ENCODE measurements around the gene VCAN. TPM values are rescaled to one million over a fixed set of nuclear protein-coding genes. Genes with fewer than 3 reads are reported as not detected.

Gene VCAN
- total and polyA plus RNA-seq, 2 of the 8 experiments (the other 6 are each of a cell fraction or from before 2014, with no cell fraction given): 146 to 404 TPM

DNA sequence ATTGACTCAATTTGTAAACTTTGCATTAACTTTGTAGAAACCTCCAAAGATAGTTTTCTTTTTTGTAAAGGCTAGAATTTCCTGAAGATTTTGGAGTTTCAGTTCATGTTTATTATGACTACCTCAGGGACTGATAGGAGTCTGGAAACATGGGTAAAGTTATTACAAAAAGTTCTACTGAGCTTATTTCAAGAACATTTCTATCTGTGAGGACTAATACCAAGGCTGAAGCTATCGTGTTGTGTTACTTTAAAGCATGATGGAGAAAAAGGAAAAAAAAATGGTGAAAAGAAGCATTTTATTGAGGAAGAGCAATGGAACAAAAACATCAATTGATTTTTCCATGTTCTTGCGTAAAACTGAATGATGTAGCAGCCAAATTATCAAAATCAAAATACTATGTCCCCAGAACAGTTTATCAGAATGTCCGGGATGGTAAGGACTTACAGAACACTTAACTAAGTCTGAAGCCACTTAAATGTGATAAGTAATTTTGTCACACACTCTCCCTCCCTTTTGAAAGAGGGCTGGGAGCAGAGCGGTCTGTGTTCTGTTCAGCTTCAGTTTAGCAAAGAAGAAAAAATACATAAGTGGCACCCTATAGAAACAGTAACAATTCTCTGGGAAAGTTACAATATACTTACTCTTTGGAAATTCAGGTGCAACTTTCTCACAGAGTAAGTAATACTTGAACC is 25.1 kb upstream of the VCAN start:
- WGBS, 2 experiments (ENCODE audit: extremely low coverage in 1 of 2, insufficient coverage in 1 of 2, insufficient read length in 1 of 2, insufficient replicate concordance in 2 of 2, low coverage in 1 of 2, low lambda C conversion rate in 2 of 2, missing lambda C conversion rate in 1 of 2): 94% methylated on average over 4 of the region's 4 CpGs; no CpG with 5 or more reads in 1 of the 2 experiments
- Histone ChIP-seq H3K23ac (ENCODE audit: insufficient read length) (no peak overlapping the region), H3K9ac (replicated peaks in 1 of 4; ENCODE audit: extremely low read depth in 1 of 4, low read depth in 3 of 4, low read length in 3 of 4) (no peak overlapping the region), H4K91ac (replicated peaks; ENCODE audit: insufficient read length, low read length) (no peak overlapping the region), H3K9me3 (ENCODE audit: insufficient read depth in 2 of 2, low read depth in 1 of 2, low read length in 1 of 2) (no peaks in the 10 kb centered on the region), H2AFZ (ENCODE audit: low read length) (no peak overlapping the region), H3K23me2 (ENCODE audit: low read depth, low read length) (no peaks in the 10 kb centered on the region), H2BK5ac (ENCODE audit: low read depth, low read length) (no peak overlapping the region), H4K5ac (ENCODE audit: insufficient read length, low read depth, low read length) (no peak overlapping the region), H3K27me3 (replicated peaks in 1 of 4; ENCODE audit: control insufficient read depth in 3 of 4, extremely low read depth in 1 of 4, insufficient read depth in 3 of 4, low read length in 3 of 4) (no peaks in the 10 kb centered on the region), H4K8ac (ENCODE audit: extremely low read depth, insufficient read depth, low read length) (no peak overlapping the region), H3K4ac (replicated peaks; ENCODE audit: insufficient read length, low read depth, low read length) (no peak overlapping the region), H3K14ac (ENCODE audit: insufficient read length) (no peak overlapping the region), H2AK5ac (ENCODE audit: low read depth, low read length) (no peak overlapping the region), H2BK12ac (ENCODE audit: low read depth, low read length) (no peak overlapping the region), H3K4me2 (ENCODE audit: insufficient read depth in 1 of 2, low read depth in 2 of 2, low read length in 2 of 2) (no peak overlapping the region), H3K36me3 (ENCODE audit: control insufficient read depth in 2 of 4, insufficient read depth in 4 of 4, low read length in 3 of 4) (no peaks in the 10 kb centered on the region), H3K18ac (ENCODE audit: extremely low read depth, low read length) (no peak overlapping the region), H3K79me2 (ENCODE audit: control insufficient read depth in 1 of 2, insufficient read depth in 2 of 2, low read length in 2 of 2) (no peaks in the 10 kb centered on the region), H3K79me1 (ENCODE audit: low read depth, low read length) (no peaks in the 10 kb centered on the region), H3K4me1 (replicated peaks in 1 of 4; ENCODE audit: control insufficient read depth in 3 of 4, insufficient read depth in 4 of 4, low read length in 3 of 4) (peaks cover 0 to 7% (median 0%) of the 10 kb centered on the region in 4 experiments; a peak in 1 of 7 replicates), H3K56ac (replicated peaks; ENCODE audit: insufficient read length, low read depth, low read length) (no peak overlapping the region), H2BK120ac (replicated peaks; ENCODE audit: low read depth, low read length) (no peak overlapping the region), H2BK15ac (ENCODE audit: low read length) (no peak overlapping the region), H3K4me3 (ENCODE audit: extremely low read depth in 1 of 4, insufficient read depth in 2 of 4, low read depth in 3 of 4, low read length in 4 of 4) (no peak overlapping the region), H3K27ac (ENCODE audit: low read depth, low read length) (no peak overlapping the region), H2BK20ac (ENCODE audit: low read length) (no peak overlapping the region), H4K20me1 (replicated peaks in 1 of 2; ENCODE audit: control insufficient read depth in 1 of 2, insufficient read depth in 2 of 2, low read length in 2 of 2) (no peaks in the 10 kb centered on the region)
- ChIA-PET CTCF (ENCODE audit: partially characterized antibody) (interaction anchor here (1.6 kb wide), 1 partner anchor 17 kb away, joined by 4 read pairs; no protein-coding TSS in a partner anchor), POLR2A (ENCODE audit: partially characterized antibody) (interaction anchor here (1.1 kb wide), 1 partner anchor 25 kb away, joined by 3 read pairs; the partner anchor contains the start of gene VCAN)
- FAIRE-seq (no peak), DNase-seq (ENCODE audit: low read depth in 1 of 2, low spot score in 2 of 2) (no peak)
- TF ChIP-seq TAF1 (IDR thresholded peaks at IDR 0.05; ENCODE audit: low read depth, low read length) (no peak), RNF2 (IDR thresholded peaks at IDR 0.05; ENCODE audit: borderline replicate concordance, low read depth, low read length, missing control alignments, poor library complexity, severe bottlenecking) (no peak), SP1 (IDR thresholded peaks at IDR 0.05; ENCODE audit: low read depth, low read length) (no peak), TBP (IDR thresholded peaks at IDR 0.05; ENCODE audit: low read depth, low read length) (no peak), MAFK (IDR thresholded peaks at IDR 0.05; ENCODE audit: low read depth, low read length) (no peak), SP2 (IDR thresholded peaks at IDR 0.05; ENCODE audit: low read length) (no peak), FOSL1 (IDR thresholded peaks at IDR 0.05; ENCODE audit: insufficient read depth, low read depth, low read length) (no peak), SIX5 (IDR thresholded peaks at IDR 0.05; ENCODE audit: low read depth, low read length) (no peak), KDM5A (IDR thresholded peaks at IDR 0.05; ENCODE audit: low read length) (no peak)

Data from H1 (cell line).